HG03196 (cell line): Measurements from ENCODE around the gene KDM2A.
"Not testable (repeated sequence)": the region's sequence is repeated elsewhere in the genome, so short reads cannot be mapped to it uniquely, and the experiment has no call there.

Source experiments
- ATAC-seq: cut with Tn5 transposase; IDR thresholded peaks from one replicate; pipeline ENCODE4 v1.9.1; 2021; ENCODE audit not compliant: unreplicated experiment

Gene KDM2A

GRCh38 chr11:67167091-67167490, 48.0 kb downstream of the KDM2A start:
- no peak for ATAC-seq

DNA sequence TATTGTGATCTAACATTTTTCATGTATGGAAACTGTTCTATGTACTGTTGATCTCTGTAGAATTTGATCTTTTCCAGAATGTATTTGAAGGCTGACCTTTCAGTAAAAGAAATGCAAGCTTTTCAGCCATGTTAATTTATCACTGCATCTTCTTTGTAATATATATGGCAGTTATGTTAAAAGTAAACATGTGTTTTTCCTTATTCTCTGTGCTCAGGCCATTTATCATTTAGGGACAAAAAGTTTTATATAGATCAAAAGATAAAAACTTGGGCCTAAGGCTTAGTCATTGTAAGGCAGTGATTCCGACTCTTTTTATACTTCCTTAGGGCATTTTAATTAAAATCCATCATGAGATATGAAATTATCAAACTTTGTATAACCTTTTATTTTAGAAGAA, 48.7 kb downstream of the KDM2A start:
- no peak for ATAC-seq

DNA sequence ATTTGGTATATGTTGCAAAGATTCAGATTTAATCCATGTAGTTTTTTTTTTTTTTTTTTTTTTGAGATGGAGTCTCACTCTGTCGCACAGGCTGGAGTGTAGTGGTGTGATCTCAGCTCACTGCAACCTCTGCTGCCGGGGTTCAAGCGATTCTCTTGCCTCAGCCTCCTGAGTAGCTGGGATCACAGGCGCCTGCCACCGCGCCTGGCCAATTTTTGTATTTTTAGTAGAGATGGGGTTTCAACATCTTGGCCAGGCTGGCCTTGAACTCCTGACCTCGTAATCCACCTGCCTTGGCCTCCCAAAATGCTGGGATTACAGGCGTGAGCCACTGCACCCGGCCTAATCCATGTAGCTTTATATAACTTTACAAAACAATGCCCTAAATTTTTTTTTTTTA, 49.8 kb downstream of the KDM2A start:
- not testable (repeated sequence) for ATAC-seq

DNA sequence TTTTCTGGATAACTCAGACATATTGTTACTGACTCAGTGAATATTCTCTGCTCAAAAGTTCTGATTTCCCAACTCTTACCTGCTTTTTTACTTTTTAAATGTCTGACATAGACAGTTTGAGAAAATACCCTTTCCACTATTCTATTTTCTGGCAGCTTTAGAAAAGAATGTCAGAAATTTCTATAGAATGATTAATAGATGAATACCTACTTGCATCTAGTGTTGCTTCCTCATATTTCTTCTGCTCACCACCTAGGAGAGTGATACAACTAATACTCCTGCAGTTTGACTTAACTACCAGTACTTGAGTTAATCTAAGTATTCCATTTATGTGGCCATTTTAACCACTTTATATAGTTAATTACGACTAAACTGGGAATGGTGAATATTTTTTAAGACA, 55.2 kb downstream of the KDM2A start:
- no peak for ATAC-seq

GRCh38 chr11:67177399-67178281, 58.6 kb downstream of the KDM2A start:
- no peak for ATAC-seq

- no peak for ATAC-seq
These were observed 59.4 kb downstream of the KDM2A start for GRCh38 chr11:67178421-67178820.

- no peak for ATAC-seq
These were observed 59.8 kb downstream of the KDM2A start for GRCh38 chr11:67178878-67179277.

- no peak for ATAC-seq
These were observed 60.9 kb downstream of the KDM2A start for GRCh38 chr11:67179892-67180490.

- no peak for ATAC-seq
These were observed 75.0 kb downstream of the KDM2A start for GRCh38 chr11:67194096-67194495.

GRCh38 chr11:67195971-67196456, 77.0 kb downstream of the KDM2A start:
- ATAC-seq = no peak

DNA sequence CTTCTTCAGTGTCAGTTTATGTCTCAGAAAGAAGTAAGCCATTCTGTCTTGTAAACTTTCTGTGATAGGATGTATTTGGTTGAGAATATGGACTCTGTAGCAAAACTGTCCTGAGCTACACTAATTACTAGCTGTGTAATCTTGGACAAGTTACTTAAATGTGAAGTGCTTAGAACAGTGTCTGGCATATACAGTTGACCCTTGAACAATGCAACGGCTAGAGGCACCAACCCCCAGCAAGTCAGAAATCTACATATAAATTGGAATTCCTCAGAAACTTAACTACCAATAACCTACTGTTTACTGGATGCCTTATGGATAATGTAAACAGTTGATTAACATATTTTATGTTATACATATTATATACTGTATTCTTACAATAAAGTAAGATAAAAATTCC, 78.5 kb downstream of the KDM2A start:
- ATAC-seq = no peak

DNA sequence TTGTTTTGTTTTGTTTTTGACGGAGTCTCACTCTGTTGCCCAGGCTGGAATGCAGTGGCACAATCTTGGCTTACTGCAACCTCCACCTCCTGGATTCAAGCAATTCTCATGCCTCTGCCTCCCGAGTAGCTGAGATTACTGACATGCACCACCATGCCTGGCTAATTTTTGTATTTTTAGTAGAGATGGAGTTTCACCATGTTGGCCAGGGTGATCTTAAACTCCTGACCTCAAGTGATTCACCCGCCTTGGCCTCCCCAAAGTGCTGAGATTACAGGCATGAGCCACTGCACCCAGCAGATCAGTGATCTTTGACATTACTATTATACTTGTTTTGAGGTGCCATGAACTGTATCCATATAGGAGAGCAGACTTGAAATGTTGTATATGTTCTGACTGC, 79.7 kb downstream of the KDM2A start:
- ATAC-seq = not testable (repeated sequence)

GRCh38 chr11:67199751-67200150, 80.7 kb downstream of the KDM2A start:
- ATAC-seq = no peak

DNA sequence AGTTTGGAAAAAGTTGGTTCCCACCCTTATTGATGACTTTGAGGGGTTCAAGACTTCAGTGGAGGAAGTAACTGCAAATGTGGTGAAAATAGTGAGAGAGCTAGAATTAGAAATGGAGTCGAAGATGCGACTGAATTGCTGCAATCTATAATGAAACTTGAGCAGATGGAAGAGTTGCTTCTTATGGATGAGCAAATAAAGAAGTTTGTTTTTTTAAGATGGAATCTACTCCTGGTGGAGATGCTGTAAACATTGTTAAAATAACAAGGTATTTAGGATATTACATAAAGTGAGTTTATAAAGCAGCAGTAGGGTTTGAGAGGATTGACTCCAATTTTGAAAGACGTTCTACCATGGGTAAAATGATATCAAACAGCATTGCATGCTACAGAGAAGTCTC, 83.0 kb downstream of the KDM2A start:
- no peak for ATAC-seq

- ATAC-seq = no peak
These were observed 85.8 kb downstream of the KDM2A start for GRCh38 chr11:67204822-67205221.

DNA sequence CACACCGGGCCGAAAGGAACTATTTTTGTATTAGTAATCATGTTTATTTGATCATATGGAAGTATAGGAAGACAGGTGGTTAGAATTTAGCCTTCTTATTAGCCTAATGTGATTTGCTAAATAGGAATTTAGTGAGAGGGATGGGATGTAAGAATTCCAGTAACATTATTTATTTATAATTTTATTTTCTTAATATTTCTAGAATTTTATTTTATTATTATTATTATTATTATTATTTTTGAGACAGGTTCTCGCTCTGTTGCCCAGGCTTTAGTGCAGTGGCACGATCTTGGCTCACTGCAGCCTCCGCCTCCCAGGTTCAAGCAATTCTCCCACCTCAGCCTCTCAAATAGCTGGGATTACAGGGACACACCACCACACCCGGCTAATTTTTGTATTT, 90.2 kb downstream of the KDM2A start:
- ATAC-seq = not testable (repeated sequence)

- ATAC-seq = no peak
These were observed 92.8 kb downstream of the KDM2A start for GRCh38 chr11:67211656-67212436.

DNA sequence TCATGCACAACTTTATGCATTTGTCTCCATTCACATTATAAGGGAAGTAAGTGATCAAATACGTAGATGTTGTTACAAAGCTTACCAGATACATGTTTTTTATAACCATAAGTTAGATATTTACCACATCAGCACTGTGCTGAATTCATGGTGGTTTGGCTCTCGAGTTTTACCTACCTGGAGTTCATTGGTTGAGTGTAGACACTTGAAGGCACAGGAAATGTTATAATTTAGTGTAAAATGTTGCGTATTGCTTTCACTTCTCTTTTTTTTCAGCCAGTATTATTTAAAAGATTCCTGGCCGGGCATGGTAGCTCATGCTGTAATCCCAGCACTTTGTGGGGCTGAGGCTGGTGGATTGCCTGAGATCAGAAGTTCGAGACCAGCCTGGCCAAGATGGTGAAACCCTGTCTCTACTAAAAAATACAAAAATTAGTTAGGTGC, 94.1 kb downstream of the KDM2A start:
- no peak for ATAC-seq

GRCh38 chr11:67227726-67228125, 108.7 kb downstream of the KDM2A start:
- no peak for ATAC-seq

DNA sequence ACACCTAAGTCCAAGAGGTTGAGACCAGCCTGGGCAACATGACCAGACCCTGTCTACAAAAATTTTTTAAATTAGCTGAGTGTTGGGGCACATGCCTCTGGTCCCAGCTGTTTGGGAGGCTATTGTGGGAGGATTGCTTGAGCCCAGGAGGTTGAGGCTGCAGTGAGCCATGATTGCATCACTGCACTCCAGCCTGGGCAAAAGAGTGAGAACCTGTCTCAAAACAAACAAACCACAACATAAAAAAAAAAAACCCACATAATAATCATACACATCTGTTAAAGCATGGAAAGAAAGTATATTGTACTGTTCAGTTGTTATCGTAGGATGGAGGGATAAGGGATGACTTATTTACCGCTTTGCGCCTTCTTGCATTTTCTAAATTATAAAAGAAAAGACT, 111.3 kb downstream of the KDM2A start:
- no peak for ATAC-seq

DNA sequence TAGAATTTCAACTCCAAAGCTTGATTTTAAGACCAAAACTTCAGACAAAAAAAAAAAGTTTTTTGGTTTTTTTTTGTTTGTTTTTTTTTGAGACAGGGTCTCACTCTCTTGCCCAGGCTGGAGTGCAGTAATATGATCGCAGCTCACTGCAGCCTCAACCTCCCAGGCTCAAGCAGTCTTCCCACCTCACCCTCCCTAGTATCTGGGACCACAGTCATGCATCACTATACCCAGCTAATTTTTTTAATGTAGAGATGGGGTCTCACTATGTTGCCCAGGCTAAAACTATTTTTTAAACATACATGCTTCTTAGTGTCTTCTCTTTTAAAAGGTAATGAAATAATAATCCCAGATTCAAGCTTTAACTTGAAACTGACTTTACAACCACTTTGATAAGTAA, 111.8 kb downstream of the KDM2A start:
- ATAC-seq = no peak
